Cardiac muscle cell (in vitro differentiated cells and primary cell): Measurements from ENCODE around the gene LCORL. TPM values are rescaled to one million over a fixed set of nuclear protein-coding genes. Genes with fewer than 3 reads are reported as not detected.

Experiments used
- DNase-seq, 2 donors: peaks; one replicate each; pipeline versions ENCODE4 v3.0.0 to v3.0.0-alpha.2; 2010 to 2017; ENCODE audit warnings: low read depth in 1 of 2, low spot score in 1 of 2
- H3K27ac ChIP-seq: fragments of 200-600 bp; sonication (generic); 2 replicates; pipeline ENCODE4 v1.5.1; 2016
- H3K27me3 ChIP-seq: fragments of 200-600 bp; sonication (generic); 2 replicates; pipeline ENCODE4 v1.6.0; 2016; ENCODE audit warnings: control low read depth
- H3K36me3 ChIP-seq: fragments of 200-600 bp; sonication (generic); 2 replicates; pipeline ENCODE4 v1.5.1; 2016; ENCODE audit warnings: control low read depth
- H3K4me1 ChIP-seq: fragments of 200-600 bp; sonication (generic); 2 replicates; pipeline ENCODE4 v1.8.1; 2017; ENCODE audit warnings: low read depth, mild to moderate bottlenecking, mixed run types
- H3K4me3 ChIP-seq: fragments of 200-600 bp; sonication (generic); 2 replicates; pipeline ENCODE4 v1.5.1; 2016; ENCODE audit warnings: mild to moderate bottlenecking
- H3K9me3 ChIP-seq: fragments of 200-600 bp; sonication (generic); 2 replicates; pipeline ENCODE4 v1.5.1; 2017; ENCODE audit warnings: low read depth, mild to moderate bottlenecking, control low read depth
- polyA plus RNA-seq: library from polyadenylated mRNA; unstranded; fragments of >200 nt; fragmentation: Nextera tagmentation; extraction: Ambion mirVana; gene quantifications from 2 replicates; pipeline ENCODE4 v1.2.1, GENCODE V29; 2016
- total RNA-seq: library from RNA; depleted of rRNA; stranded (reverse); fragments of >200 nt; gene quantifications from 2 replicates; pipeline ENCODE4 v1.2.3, GENCODE V29; 2016
- TF ChIP-seq, protein P1 (sequence below): IDR thresholded peaks from 2 replicates; pipeline ENCODE4 v1.5.1; 2012; ENCODE audit warnings: low read depth, mild to moderate bottlenecking, low read length

LCORL gene
- total and polyA plus RNA-seq, 2 experiments from 2014 or later: 11.7 to 50.2 TPM

DNA sequence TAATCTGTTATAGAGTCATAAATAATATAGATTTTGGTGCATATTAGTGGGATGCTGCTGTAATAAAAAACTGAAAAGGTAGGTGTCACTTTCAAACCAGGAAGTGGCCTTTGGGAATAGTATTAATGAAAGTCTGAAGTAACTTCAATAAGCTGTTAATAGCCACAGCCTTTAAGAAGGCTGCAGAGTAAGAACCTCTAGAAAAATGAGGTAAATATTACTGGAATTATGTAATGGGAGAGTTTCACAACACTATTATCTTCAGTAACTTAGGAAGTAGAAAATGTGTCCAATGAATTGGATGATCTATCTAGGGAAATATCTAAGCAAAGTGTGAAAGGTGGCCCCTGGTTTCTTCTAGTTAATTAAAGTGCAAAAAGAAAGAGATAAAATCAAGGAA lies 106.1 kb downstream of the LCORL start:
- H3K4me1 ChIP-seq: no peaks in the 10 kb centered on the region
- H3K27ac ChIP-seq: no peak overlapping the region
- H3K4me3 ChIP-seq: no peak overlapping the region
- TF ChIP-seq, protein P1, sequence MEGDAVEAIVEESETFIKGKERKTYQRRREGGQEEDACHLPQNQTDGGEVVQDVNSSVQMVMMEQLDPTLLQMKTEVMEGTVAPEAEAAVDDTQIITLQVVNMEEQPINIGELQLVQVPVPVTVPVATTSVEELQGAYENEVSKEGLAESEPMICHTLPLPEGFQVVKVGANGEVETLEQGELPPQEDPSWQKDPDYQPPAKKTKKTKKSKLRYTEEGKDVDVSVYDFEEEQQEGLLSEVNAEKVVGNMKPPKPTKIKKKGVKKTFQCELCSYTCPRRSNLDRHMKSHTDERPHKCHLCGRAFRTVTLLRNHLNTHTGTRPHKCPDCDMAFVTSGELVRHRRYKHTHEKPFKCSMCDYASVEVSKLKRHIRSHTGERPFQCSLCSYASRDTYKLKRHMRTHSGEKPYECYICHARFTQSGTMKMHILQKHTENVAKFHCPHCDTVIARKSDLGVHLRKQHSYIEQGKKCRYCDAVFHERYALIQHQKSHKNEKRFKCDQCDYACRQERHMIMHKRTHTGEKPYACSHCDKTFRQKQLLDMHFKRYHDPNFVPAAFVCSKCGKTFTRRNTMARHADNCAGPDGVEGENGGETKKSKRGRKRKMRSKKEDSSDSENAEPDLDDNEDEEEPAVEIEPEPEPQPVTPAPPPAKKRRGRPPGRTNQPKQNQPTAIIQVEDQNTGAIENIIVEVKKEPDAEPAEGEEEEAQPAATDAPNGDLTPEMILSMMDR: no peak
- DNase-seq: peak in 1 of 2 donors; percentile 17
- no peaks in the 10 kb centered on the region for H3K27me3 ChIP-seq
- H3K9me3 ChIP-seq: no peaks in the 10 kb centered on the region
- H3K36me3 ChIP-seq: no peaks in the 10 kb centered on the region

DNA sequence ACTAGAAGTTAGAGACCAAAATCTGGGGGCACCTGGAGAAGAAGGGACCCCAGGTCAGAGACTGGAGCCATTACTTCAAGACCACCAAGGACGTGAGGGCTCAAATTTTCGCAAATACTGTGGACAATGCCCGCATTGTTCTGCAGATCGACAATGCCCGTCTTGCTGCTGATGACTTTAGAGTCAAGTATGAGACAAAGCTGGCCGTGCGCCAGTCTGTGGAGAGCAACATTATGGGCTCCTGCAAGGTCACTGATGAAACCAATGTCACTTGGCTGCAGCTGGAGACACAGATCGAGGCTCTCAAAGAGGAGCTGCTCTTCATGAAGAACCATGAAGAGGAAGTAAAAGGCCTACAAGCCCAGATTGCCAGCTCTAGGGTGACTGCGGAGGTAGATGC lies 109.5 kb downstream of the LCORL start:
- H3K4me3 ChIP-seq: no peak overlapping the region
- no peak for DNase-seq
- H3K9me3 ChIP-seq: no peaks in the 10 kb centered on the region
- H3K36me3 ChIP-seq: no peaks in the 10 kb centered on the region
- H3K27me3 ChIP-seq: no peaks in the 10 kb centered on the region
- TF ChIP-seq, protein P1: no peak
- no peaks in the 10 kb centered on the region for H3K4me1 ChIP-seq
- no peak overlapping the region for H3K27ac ChIP-seq

DNA sequence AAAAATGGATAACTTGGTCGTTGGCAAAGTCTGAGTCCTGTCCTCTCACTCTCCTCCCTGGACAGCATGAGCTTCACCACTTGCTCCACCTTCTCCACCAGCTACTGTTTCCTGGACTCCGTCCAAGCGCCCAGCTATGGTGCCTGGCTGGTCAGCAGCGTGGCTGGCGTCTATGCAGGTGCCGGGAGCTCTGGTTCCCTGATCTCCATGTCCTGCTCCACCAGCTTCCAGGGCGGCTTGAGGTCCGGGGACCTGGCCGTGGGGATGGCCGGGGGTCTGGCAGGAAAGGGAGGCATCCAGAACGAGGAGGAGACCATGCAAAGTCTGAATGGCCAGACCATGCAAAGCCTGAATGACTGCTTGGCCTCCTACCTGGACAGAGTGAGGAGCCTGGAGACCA lies 109.9 kb downstream of the LCORL start:
- Histone ChIP-seq H3K4me3 (no peak overlapping the region), H3K27me3 (no peaks in the 10 kb centered on the region), H3K27ac (no peak overlapping the region), H3K4me1 (no peaks in the 10 kb centered on the region), H3K36me3 (no peaks in the 10 kb centered on the region), H3K9me3 (no peaks in the 10 kb centered on the region)
- DNase-seq: no peak
- TF ChIP-seq, protein P1: no peak

DNA sequence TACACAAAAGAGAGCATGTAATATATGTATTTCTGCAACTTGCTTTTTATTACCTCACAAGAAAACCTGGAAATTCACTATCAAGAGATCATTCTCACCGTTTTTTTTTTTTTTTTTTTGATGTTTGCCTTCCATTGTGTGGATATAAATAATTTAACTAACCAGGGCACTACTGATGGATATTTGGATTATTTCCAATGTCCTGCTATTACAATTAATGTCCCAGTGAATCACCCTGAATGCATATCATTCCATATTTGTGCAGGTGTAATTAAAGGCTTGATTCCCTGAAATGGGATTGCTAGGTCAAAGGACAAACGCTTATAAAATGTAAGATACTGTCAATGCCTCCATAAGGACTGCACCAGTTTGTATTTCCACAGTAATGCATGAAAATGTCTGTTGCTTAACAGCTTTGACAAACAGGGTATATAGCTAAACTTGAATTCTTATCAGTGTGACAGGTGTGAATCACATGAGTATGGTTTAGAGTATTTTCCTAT lies 123.0 kb downstream of the LCORL start:
- Histone ChIP-seq H3K4me3 (no peak overlapping the region), H3K4me1 (no peaks in the 10 kb centered on the region), H3K9me3 (no peaks in the 10 kb centered on the region), H3K27me3 (no peaks in the 10 kb centered on the region), H3K27ac (no peak overlapping the region), H3K36me3 (no peaks in the 10 kb centered on the region)
- TF ChIP-seq, protein P1: no peak
- DNase-seq: no peak

DNA sequence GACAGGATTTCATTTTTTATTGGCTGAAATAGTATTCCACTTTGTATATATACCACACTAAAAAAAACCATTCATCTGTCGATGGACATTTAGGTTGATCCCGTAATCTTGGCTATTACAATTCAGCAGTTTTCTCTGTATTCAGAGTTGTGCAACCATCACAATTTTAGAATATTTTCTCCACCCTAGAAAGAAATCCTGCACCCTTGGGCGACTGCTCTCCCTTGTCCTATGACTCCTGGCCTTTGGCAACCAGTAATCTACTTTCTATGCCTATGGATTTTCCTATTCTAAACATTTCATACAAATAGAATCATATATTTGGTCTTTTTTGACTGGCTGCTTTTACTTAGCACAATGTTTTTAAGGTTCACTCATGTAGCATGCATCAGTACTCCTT lies 126.1 kb downstream of the LCORL start:
- Histone ChIP-seq H3K27me3 (no peaks in the 10 kb centered on the region), H3K27ac (no peak overlapping the region), H3K36me3 (no peaks in the 10 kb centered on the region), H3K4me3 (no peak overlapping the region), H3K4me1 (no peaks in the 10 kb centered on the region), H3K9me3 (no peaks in the 10 kb centered on the region)
- no peak for DNase-seq
- TF ChIP-seq, protein P1: no peak

DNA sequence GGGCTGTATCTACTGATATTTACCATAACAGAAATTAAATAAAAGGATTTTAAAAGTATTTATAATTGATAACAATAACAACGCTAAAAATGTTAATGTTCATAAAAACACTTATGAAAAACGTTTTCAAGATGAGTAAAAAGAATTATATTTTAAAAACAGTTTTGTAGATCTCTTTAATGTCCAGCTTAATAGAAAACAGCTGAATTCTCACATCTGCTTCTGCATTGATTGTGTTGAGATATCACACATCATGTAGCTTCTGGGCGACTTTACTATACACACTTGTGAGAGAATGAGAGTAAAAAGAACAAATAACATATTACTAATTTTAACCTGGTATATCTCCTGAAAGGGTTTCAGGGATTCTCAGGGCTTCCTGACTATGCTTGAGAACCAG lies 127.1 kb downstream of the LCORL start:
- Histone ChIP-seq H3K9me3 (no peaks in the 10 kb centered on the region), H3K4me3 (no peak overlapping the region), H3K4me1 (no peaks in the 10 kb centered on the region), H3K27ac (no peak overlapping the region), H3K36me3 (no peaks in the 10 kb centered on the region), H3K27me3 (no peaks in the 10 kb centered on the region)
- DNase-seq: no peak
- TF ChIP-seq, protein P1: no peak
